CD14-positive monocyte (primary cell): ENCODE data around the gene ZNF302. TPM values are rescaled to one million over a fixed set of nuclear protein-coding genes. Genes with fewer than 3 reads are reported as not detected.

ENCODE experiments used
- DNase-seq, 3 donors: peaks; one replicate each; pipeline ENCODE4 v3.0.0-alpha.2; 2011 to 2022
- H2AFZ ChIP-seq: 2 replicates; pipeline ENCODE4 v1.6.0; 2012; ENCODE audit warnings: mild to moderate bottlenecking, low read depth, low read length, inconsistent platforms; ENCODE audit not compliant: insufficient read depth, poor library complexity, severe bottlenecking
- H3K27ac ChIP-seq, 2 donors: 1 replicate in 1 of 2; 2 replicates in 1 of 2; pipeline ENCODE4 v1.5.1; 2012 to 2013; ENCODE audit warnings: low read length in 2 of 2, control low read depth in 1 of 2, inconsistent platforms in 1 of 2, low read depth in 1 of 2, mild to moderate bottlenecking in 1 of 2
- H3K27me3 ChIP-seq, 2 donors: one replicate each; pipeline versions ENCODE4 v1.6.0 to v1.6.1; 2011 to 2013; ENCODE audit warnings: low read length in 2 of 2; ENCODE audit not compliant: control insufficient read depth in 2 of 2, insufficient read depth in 2 of 2
- H3K36me3 ChIP-seq, 2 donors: replicated peaks in 1 of 2; 1 replicate in 1 of 2; 2 replicates in 1 of 2; pipeline versions ENCODE4 v1.5.1 to v1.6.1; 2012 to 2013; ENCODE audit warnings: low read length in 2 of 2, control low read depth in 1 of 2, inconsistent platforms in 1 of 2, mild to moderate bottlenecking in 1 of 2; ENCODE audit not compliant: insufficient read depth in 2 of 2, control insufficient read depth in 1 of 2
- H3K4me1 ChIP-seq, 2 donors: 1 replicate in 1 of 2; 2 replicates in 1 of 2; pipeline versions ENCODE4 v1.5.1 to v1.6.1; 2012 to 2013; ENCODE audit warnings: low read length in 2 of 2, control low read depth in 1 of 2, inconsistent platforms in 1 of 2, mild to moderate bottlenecking in 1 of 2, moderate library complexity in 1 of 2; ENCODE audit not compliant: insufficient read depth in 2 of 2, control insufficient read depth in 1 of 2
- H3K4me2 ChIP-seq: replicated peaks from 2 replicates; pipeline ENCODE3; 2012; ENCODE audit warnings: low read length, moderate library complexity, mild to moderate bottlenecking; ENCODE audit not compliant: poor library complexity, severe bottlenecking; ENCODE audit errors: extremely low read depth
- H3K4me3 ChIP-seq, 3 experiments: fragments of 200-600 bp in 1 of 3; sonication (generic) in 1 of 3; replicated peaks in 1 of 3; 1 replicate in 2 of 3; 2 replicates in 1 of 3; pipeline ENCODE4 v1.5.1; 2011 to 2013; ENCODE audit warnings: low read length in 3 of 3, mild to moderate bottlenecking in 3 of 3, control low read depth in 2 of 3, low read depth in 2 of 3, inconsistent platforms in 1 of 3, moderate library complexity in 1 of 3
- H3K79me2 ChIP-seq: 2 replicates; pipeline ENCODE4 v1.6.0; 2012; ENCODE audit warnings: mild to moderate bottlenecking, control low read depth, inconsistent platforms, low read length, moderate library complexity; ENCODE audit not compliant: insufficient read depth
- H3K9ac ChIP-seq: 2 replicates; pipeline ENCODE4 v1.6.0; 2017; ENCODE audit warnings: low read length, mild to moderate bottlenecking; ENCODE audit not compliant: insufficient read depth, poor library complexity, severe bottlenecking
- H3K9me3 ChIP-seq, 2 donors: replicated peaks in 1 of 2; 1 replicate in 1 of 2; 2 replicates in 1 of 2; pipeline versions ENCODE4 v1.5.1 to v1.6.1; 2012 to 2013; ENCODE audit warnings: low read length in 2 of 2, control low read depth in 1 of 2; ENCODE audit not compliant: control insufficient read depth in 1 of 2, insufficient read depth in 1 of 2
- H4K20me1 ChIP-seq: 2 replicates; pipeline ENCODE4 v1.6.0; 2012; ENCODE audit warnings: mild to moderate bottlenecking, low read length, control low read depth, moderate library complexity; ENCODE audit not compliant: insufficient read depth
- H3K27ac Mint-ChIP-seq, 7 donors: one replicate each; pipeline ENCODE4 v1.8.0; 2020; ENCODE audit warnings: mild to moderate bottlenecking in 7 of 7, mixed read lengths in 7 of 7, moderate library complexity in 6 of 7, inconsistent platforms in 2 of 7
- H3K27me3 Mint-ChIP-seq, 3 donors: one replicate each; pipeline ENCODE4 v1.8.0; 2021 to 2022; ENCODE audit warnings: low read depth in 3 of 3, mild to moderate bottlenecking in 3 of 3, mixed read lengths in 3 of 3, moderate library complexity in 3 of 3, inconsistent platforms in 1 of 3
- H3K36me3 Mint-ChIP-seq, 2 donors: one replicate each; pipeline ENCODE4 v1.8.0; 2020; ENCODE audit warnings: mixed read lengths in 2 of 2, inconsistent platforms in 1 of 2, mild to moderate bottlenecking in 1 of 2
- H3K4me1 Mint-ChIP-seq: one replicate; pipeline ENCODE4 v1.8.0; 2020; ENCODE audit warnings: mild to moderate bottlenecking, mixed read lengths
- H3K4me3 Mint-ChIP-seq, 2 donors: one replicate each; pipeline ENCODE4 v1.8.0; 2020; ENCODE audit warnings: mild to moderate bottlenecking in 2 of 2, mixed read lengths in 2 of 2, moderate library complexity in 1 of 2
- H3K9me3 Mint-ChIP-seq, 7 donors: one replicate each; pipeline ENCODE4 v1.8.0; 2020 to 2022; ENCODE audit warnings: mixed read lengths in 7 of 7, mild to moderate bottlenecking in 6 of 7, moderate library complexity in 6 of 7, inconsistent platforms in 2 of 7
- CTCF ChIP-seq: fragments of 200-600 bp; IDR thresholded peaks from one replicate; pipeline ENCODE4 v1.8.0; 2022; ENCODE audit warnings: antibody characterized with exemption, mild to moderate bottlenecking
- WGBS: methylation state at CpG from one replicate; pipeline ENCODE4 v1.1.5; 2013; ENCODE audit warnings: missing lambda C conversion rate; ENCODE audit not compliant: insufficient coverage; 5-methylcytosine and 5-hydroxymethylcytosine counted together
- intact Hi-C, 2 donors: fragments of 100-400 bp; cut with micrococcal nuclease; formaldehyde crosslinking; loops; one replicate each; pipeline versions ENCODE4 v1.15.0 to v1.15.1; 2023
- polyA plus RNA-seq, 3 donors: library from polyadenylated mRNA; depleted of rRNA in 1 of 3; unstranded in 2 of 3; stranded (reverse) in 1 of 3; fragments of 300-500 nt in 2 of 3; fragments of >200 nt in 1 of 3; fragmentation: Illumina TruSeq in 2 of 3; gene quantifications; 1 replicate in 2 of 3; 2 replicates in 1 of 3; pipeline ENCODE4 v1.2.3, GENCODE V29; 2012 to 2021

ZNF302 gene
- polyA plus RNA-seq, 3 donors = 3.2 to 9.0 (median 4.4) TPM

- WGBS = 92% methylated on average over 10 of the region's 10 CpGs
- H3K4me2 ChIP-seq = no peak overlapping the region
- no peaks in the 10 kb centered on the region for H3K36me3 ChIP-seq
- H3K9ac ChIP-seq = no peak overlapping the region
- H3K79me2 ChIP-seq = no peaks in the 10 kb centered on the region
- H3K4me1 ChIP-seq = no peaks in the 10 kb centered on the region
- intact Hi-C loops = no loop called here
- no peak for DNase-seq
- no peaks in the 10 kb centered on the region for H3K36me3 Mint-ChIP-seq
- H2AFZ ChIP-seq = no peak overlapping the region
- H3K27me3 Mint-ChIP-seq = peaks cover 0 to 4% (median 2%) of the 10 kb centered on the region in 3 donors
- no peaks in the 10 kb centered on the region for H3K4me1 Mint-ChIP-seq
- H3K4me3 ChIP-seq = no peak overlapping the region
- H3K27ac Mint-ChIP-seq = no peak overlapping the region
- H3K4me3 Mint-ChIP-seq = no peak overlapping the region
- no peak for TF ChIP-seq CTCF
- H4K20me1 ChIP-seq = no peaks in the 10 kb centered on the region
- H3K9me3 Mint-ChIP-seq = peaks cover 0 to 5% (median 0%) of the 10 kb centered on the region in 7 donors
- H3K27ac ChIP-seq = no peak overlapping the region
- no peaks in the 10 kb centered on the region for H3K9me3 ChIP-seq
- H3K27me3 ChIP-seq = no peaks in the 10 kb centered on the region
Measured at GRCh38 chr19:34644991-34645461, 32.5 kb upstream of the ZNF302 start.

- WGBS = 57% methylated on average over 2 of the region's 5 CpGs
- TF ChIP-seq CTCF = no peak
Measured at GRCh38 chr19:34645551-34645950, 31.9 kb upstream of the ZNF302 start.

More at GRCh38 chr19:34645551-34645950, 31.9 kb upstream of the ZNF302 start:
- no peak overlapping the region for H3K4me3 ChIP-seq
- no peak overlapping the region for H2AFZ ChIP-seq
- no peak overlapping the region for H3K27ac ChIP-seq
- Mint-ChIP-seq H3K36me3 (no peaks in the 10 kb centered on the region), H3K4me3 (no peak overlapping the region), H3K4me1 (no peaks in the 10 kb centered on the region), H3K9me3 (peaks cover 0 to 7% (median under 1%) of the 10 kb centered on the region in 7 donors), H3K27ac (no peak overlapping the region), H3K27me3 (peaks cover 0 to 4% (median 2%) of the 10 kb centered on the region in 3 donors)
- no peak overlapping the region for H3K4me2 ChIP-seq
- no peak overlapping the region for H3K9ac ChIP-seq
- no peaks in the 10 kb centered on the region for H3K36me3 ChIP-seq
- intact Hi-C loops = no loop called here
- H3K4me1 ChIP-seq = no peaks in the 10 kb centered on the region
- H3K9me3 ChIP-seq = no peaks in the 10 kb centered on the region
- no peaks in the 10 kb centered on the region for H4K20me1 ChIP-seq
- DNase-seq = no peak
- H3K79me2 ChIP-seq = no peaks in the 10 kb centered on the region
- no peaks in the 10 kb centered on the region for H3K27me3 ChIP-seq
